Gastrocnemius medialis (tissue), 4 donors: ENCODE measurements around the gene LPIN1. TPM values are rescaled to one million over a fixed set of nuclear protein-coding genes. Genes with fewer than 3 reads are reported as not detected.

Experiments used
- ATAC-seq, 2 donors: fragments of 150-250 bp; one replicate each; pipeline ENCODE4 v1.9.1; 2016
- DNase-seq, 2 donors: peaks; one replicate each; pipeline ENCODE4 v3.0.0-alpha.2; 2019
- H3K27ac ChIP-seq, 4 donors: fragments of 200-600 bp; sonication (generic); 1 replicate in 1 of 4; 2 replicates in 3 of 4; pipeline ENCODE4 v1.5.1; 2016 to 2018; ENCODE audit warnings: mild to moderate bottlenecking in 2 of 4, moderate library complexity in 1 of 4
- H3K27me3 ChIP-seq, 3 donors: fragments of 200-600 bp; sonication (generic) in 2 of 3; 1 replicate in 1 of 3; 2 replicates in 2 of 3; pipeline versions ENCODE4 v1.5.1 to v1.6.0; 2016 to 2019; ENCODE audit warnings: mild to moderate bottlenecking in 1 of 3, moderate library complexity in 1 of 3
- H3K36me3 ChIP-seq, 2 donors: fragments of 200-600 bp; sonication (generic) in 1 of 2; one replicate each; pipeline ENCODE4 v1.5.1; 2017 to 2018
- H3K4me1 ChIP-seq, 2 donors: fragments of 200-600 bp; sonication (generic) in 1 of 2; one replicate each; pipeline ENCODE4 v1.5.1; 2016 to 2017; ENCODE audit warnings: mild to moderate bottlenecking in 2 of 2
- H3K4me3 ChIP-seq, 4 donors: fragments of 200-600 bp; sonication (generic) in 3 of 4; 1 replicate in 1 of 4; 2 replicates in 3 of 4; pipeline ENCODE4 v1.5.1; 2016 to 2019; ENCODE audit warnings: mild to moderate bottlenecking in 2 of 4
- H3K9me3 ChIP-seq, 3 donors: fragments of 200-600 bp; sonication (generic) in 2 of 3; 1 replicate in 1 of 3; 2 replicates in 2 of 3; pipeline ENCODE4 v1.5.1; 2016 to 2019
- POLR2A ChIP-seq, 2 donors: fragments of 450-650 bp; IDR thresholded peaks; one replicate each; pipeline ENCODE4 v1.6.1; 2017; ENCODE audit warnings: antibody characterized with exemption in 2 of 2, mild to moderate bottlenecking in 2 of 2, moderate library complexity in 2 of 2
- in situ Hi-C, 4 donors: fragments of 200-750 bp; cut with MboI; loops; one replicate each; pipeline versions ENCODE4 v1.15.0 to v1.8.0; 2017; ENCODE audit warnings: low sequenced_read_pairs in 4 of 4
- intact Hi-C: fragments of 100-400 bp; cut with DNase I; formaldehyde crosslinking; loops from one replicate; pipeline ENCODE4 v1.15.1; 2023; ENCODE audit warnings: low total_unique reads
- total RNA-seq, 4 donors: library from RNA; depleted of rRNA; stranded (reverse); fragments of >200 nt; gene quantifications; one replicate each; pipeline versions ENCODE4 v1.1.0 to v1.2.3, GENCODE V29; 2016
- TF ChIP-seq, protein P1 (sequence below), 5 experiments: fragments of 450-650 bp in 3 of 5; fragments of 200-600 bp in 2 of 5; sonication (generic) in 2 of 5; IDR thresholded peaks in 4 of 5; conservative IDR thresholded peaks in 1 of 5; 1 replicate in 4 of 5; 2 replicates in 1 of 5; pipeline ENCODE4 v1.5.1; 2016 to 2019; ENCODE audit warnings: antibody characterized with exemption in 5 of 5, mild to moderate bottlenecking in 3 of 5, moderate library complexity in 3 of 5

The LPIN1 gene
- total RNA-seq, 4 donors from 2014 or later, result 292 to 606 (median 472) TPM

DNA sequence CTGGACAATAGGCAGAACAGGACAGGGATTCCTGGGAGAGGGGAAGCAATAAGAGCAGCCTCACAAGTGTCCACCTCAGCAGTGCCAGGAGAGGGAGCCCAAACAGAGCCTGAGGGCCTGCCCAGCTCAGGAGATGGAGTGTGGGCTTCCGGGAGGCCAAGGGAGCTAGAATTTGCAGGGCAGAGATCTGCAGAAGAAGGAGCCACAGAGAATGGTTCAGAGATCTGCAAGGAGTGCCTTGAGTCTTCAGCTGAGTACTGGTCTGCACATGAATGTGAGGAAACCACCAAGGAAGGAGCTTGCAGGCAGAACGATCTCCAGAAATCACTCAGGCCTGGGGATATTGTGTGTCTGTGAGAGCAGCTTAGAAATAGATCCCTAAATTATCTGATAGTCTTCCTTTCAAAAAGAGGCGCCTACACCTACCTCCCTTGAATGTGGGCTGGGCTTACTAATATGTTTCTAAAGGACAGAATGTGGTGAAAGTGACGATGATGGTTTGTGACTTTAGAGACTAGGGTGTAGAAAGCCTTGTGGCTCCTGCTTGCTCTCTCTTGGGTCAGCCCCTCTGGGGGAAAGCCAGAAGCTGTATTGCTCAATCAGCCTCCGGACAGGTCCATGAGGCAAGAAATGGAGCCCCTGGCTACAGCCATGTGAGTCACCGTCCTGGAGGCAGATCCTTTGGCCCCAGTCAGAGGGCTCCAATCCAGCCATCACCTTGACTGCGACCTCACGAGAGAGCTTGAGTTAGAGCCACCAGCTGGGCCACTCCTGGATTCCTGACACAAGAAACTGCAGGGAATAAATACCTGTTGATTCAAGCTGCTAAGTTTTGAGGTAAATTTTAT lies 7.6 kb upstream of the LPIN1 start:
- intact Hi-C loops (loop anchor here (1.0 to 2.0 kb wide), 3 partner anchors 14 to 41 kb away; no protein-coding TSS in a partner anchor), in situ Hi-C loops (no loop called here)
- ATAC-seq (peak; percentile 93 to 94), DNase-seq (peak; percentile 96 to 99)
- Histone ChIP-seq H3K9me3 (no peaks in the 10 kb centered on the region), H3K4me3 (no peak overlapping the region), H3K27me3 (no peaks in the 10 kb centered on the region), H3K4me1 (peaks cover 17 to 23% of the 10 kb centered on the region in 2 donors), H3K36me3 (no peaks in the 10 kb centered on the region), H3K27ac (peak overlapping the region; percentile 85 to 90 (median 88))
- peak in 1 of 2 donors; percentile 37 for TF ChIP-seq POLR2A (IDR thresholded peaks at IDR 0.05)
- TF ChIP-seq, protein P1, sequence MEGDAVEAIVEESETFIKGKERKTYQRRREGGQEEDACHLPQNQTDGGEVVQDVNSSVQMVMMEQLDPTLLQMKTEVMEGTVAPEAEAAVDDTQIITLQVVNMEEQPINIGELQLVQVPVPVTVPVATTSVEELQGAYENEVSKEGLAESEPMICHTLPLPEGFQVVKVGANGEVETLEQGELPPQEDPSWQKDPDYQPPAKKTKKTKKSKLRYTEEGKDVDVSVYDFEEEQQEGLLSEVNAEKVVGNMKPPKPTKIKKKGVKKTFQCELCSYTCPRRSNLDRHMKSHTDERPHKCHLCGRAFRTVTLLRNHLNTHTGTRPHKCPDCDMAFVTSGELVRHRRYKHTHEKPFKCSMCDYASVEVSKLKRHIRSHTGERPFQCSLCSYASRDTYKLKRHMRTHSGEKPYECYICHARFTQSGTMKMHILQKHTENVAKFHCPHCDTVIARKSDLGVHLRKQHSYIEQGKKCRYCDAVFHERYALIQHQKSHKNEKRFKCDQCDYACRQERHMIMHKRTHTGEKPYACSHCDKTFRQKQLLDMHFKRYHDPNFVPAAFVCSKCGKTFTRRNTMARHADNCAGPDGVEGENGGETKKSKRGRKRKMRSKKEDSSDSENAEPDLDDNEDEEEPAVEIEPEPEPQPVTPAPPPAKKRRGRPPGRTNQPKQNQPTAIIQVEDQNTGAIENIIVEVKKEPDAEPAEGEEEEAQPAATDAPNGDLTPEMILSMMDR (IDR thresholded peaks at IDR 0.05 in 4 of 5, conservative IDR thresholded peaks at IDR 0.05 in 1 of 5), result peak; percentile 34 to 60 (median 55)

DNA sequence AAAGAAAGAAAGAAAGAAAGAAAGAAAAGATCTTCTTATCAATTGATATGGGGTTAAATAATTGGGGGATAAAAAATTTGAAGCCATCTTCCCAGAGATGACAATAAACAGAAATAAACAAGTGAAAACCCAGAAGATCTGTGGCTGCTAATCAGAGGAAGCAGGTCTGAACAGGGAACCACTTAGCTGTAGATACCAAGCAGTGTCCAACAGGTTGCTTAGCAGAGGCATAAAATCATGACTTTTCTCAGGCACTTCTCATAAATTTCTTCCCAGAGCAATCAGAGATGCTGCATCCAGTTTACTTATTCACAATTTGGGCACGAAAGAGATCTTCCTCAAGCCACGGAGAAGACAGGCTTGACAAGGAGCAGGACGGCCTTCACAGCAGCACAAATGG lies 5.7 kb upstream of the LPIN1 start:
- Histone ChIP-seq H3K27ac (peak overlapping the region; percentile 15 to 94 (median 54)), H3K9me3 (no peaks in the 10 kb centered on the region), H3K36me3 (no peaks in the 10 kb centered on the region), H3K4me1 (peaks cover 34 to 40% of the 10 kb centered on the region in 2 donors), H3K4me3 (no peak overlapping the region), H3K27me3 (no peaks in the 10 kb centered on the region)
- DNase-seq (no peak), ATAC-seq (no peak)
- intact Hi-C loops, result loop anchor here (5.0 to 10.0 kb wide), 2 partner anchors 143 to 276 kb away; partner anchors contain the start of gene E2F6
- in situ Hi-C loops, result loop anchor here in 3 of 4 donors (5.0 to 10.0 kb wide), 2 partner anchors 46 to 48 kb away; no protein-coding TSS in a partner anchor
- TF ChIP-seq, protein P1 (IDR thresholded peaks at IDR 0.05 in 4 of 5, conservative IDR thresholded peaks at IDR 0.05 in 1 of 5), result no peak
- TF ChIP-seq POLR2A (IDR thresholded peaks at IDR 0.05), result no peak

DNA sequence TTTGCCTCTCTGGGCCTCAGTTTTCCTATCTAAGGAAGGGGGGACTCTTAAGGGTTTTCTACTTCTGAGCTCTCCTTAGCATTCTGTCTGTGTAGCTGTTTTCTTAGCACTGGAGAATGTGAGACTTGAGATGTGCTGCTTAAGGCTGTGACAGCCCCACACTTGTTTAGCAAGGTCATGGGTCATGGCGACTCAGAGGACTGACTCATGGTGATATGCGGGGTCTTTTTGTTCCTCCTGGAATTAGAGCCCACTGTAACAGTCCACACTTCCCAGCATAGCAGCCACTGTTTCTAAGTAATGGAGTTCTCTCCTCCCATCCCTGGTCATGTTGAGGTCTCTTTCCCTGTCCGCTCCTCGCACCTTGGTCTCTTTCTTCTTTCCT lies 4.1 kb upstream of the LPIN1 start:
- intact Hi-C loops, result loop anchor here (5.0 to 10.0 kb wide), 2 partner anchors 145 to 278 kb away; partner anchors contain the start of gene E2F6
- TF ChIP-seq, protein P1 (IDR thresholded peaks at IDR 0.05 in 4 of 5, conservative IDR thresholded peaks at IDR 0.05 in 1 of 5), result no peak
- no peak for TF ChIP-seq POLR2A (IDR thresholded peaks at IDR 0.05)

DNA sequence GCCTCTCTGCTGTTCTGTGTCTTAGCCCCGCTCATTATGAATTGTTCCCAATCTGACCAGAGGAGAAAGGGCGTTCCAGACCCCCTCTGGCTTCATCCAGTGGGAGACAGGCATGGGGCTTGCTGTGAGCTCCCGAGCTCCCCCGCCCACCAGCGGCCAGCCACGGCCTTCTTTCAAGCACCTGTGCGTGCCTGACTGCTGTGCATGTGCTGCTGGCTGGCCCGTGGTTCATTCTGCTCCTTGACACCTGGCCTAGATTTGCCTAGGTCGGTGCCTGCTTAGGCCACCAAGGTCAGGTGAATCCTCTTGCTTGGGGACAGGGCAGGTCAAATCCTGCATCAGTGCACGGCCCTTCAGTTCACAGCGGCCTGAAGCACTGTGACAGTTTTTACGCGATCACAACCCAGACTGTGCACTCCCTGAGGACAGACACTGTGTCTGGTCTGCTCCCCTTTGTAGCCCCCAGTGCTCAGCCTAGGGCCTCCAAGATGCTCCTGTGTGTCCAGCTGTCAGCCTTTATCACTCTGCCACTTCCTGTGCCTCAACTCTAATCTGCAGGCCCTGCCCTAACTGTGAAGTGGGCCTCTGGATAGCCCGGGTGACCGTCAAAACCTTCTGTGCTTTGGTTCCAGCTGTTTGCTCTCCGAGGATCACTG lies 3.6 kb upstream of the LPIN1 start:
- in situ Hi-C loops, result loop anchor here in 3 of 4 donors (5.0 to 10.0 kb wide), 2 partner anchors 48 to 51 kb away; no protein-coding TSS in a partner anchor
- Histone ChIP-seq H3K4me1 (peaks cover 38 to 52% of the 10 kb centered on the region in 2 donors), H3K36me3 (no peaks in the 10 kb centered on the region), H3K4me3 (no peak overlapping the region), H3K27ac (peak overlapping the region; percentile 92 to 95 (median 94)), H3K27me3 (no peaks in the 10 kb centered on the region), H3K9me3 (no peaks in the 10 kb centered on the region)
- ATAC-seq (no peak), DNase-seq (no peak)
- intact Hi-C loops, result loop anchor here (5.0 to 10.0 kb wide), 2 partner anchors 146 to 278 kb away; partner anchors contain the start of gene E2F6
- TF ChIP-seq, protein P1 (IDR thresholded peaks at IDR 0.05 in 4 of 5, conservative IDR thresholded peaks at IDR 0.05 in 1 of 5), result no peak
- no peak for TF ChIP-seq POLR2A (IDR thresholded peaks at IDR 0.05)

More for the DNA sequence above, 4.1 kb upstream of the LPIN1 start:
- Histone ChIP-seq H3K36me3 (no peaks in the 10 kb centered on the region), H3K4me1 (peaks cover 39 to 47% of the 10 kb centered on the region in 2 donors), H3K9me3 (no peaks in the 10 kb centered on the region), H3K4me3 (no peak overlapping the region), H3K27ac (peak overlapping the region; percentile 92 to 95 (median 94)), H3K27me3 (no peaks in the 10 kb centered on the region)
- no peak for DNase-seq
- in situ Hi-C loops, result loop anchor here in 3 of 4 donors (5.0 to 10.0 kb wide), 2 partner anchors 48 to 50 kb away; no protein-coding TSS in a partner anchor
- ATAC-seq, result no peak
